ENCODE measurements around the gene TAS2R30. TPM values are rescaled to one million over a fixed set of nuclear protein-coding genes. Genes with fewer than 3 reads are reported as not detected.

TAS2R30 gene
- total RNA-seq (7.2 TPM), polyA plus RNA-seq (not detected)

GRCh38 chr12:11134305-11134704, at the start of gene TAS2R30:
Gene TAS2R30 (minus strand): TSS chr12:11134644. CDS start chr12:11134244, 400 bp downstream.
- H3K9me3 Mint-ChIP-seq = peaks cover 0 to 2% (median 0%) of the 10 kb centered on the region in 7 donors
- no peak within 1 kb of the TSS for H3K4me3 Mint-ChIP-seq
- DNase-seq = no peak
- H3K27me3 ChIP-seq (ENCODE audit: control insufficient read depth, insufficient read depth, low read length) = no peaks in the 10 kb centered on the region
- peak within 1 kb of the TSS in 1 of 3 donors; percentile 59 for H3K27ac Mint-ChIP-seq
- no peaks in the 10 kb centered on the region for H3K4me1 ChIP-seq (ENCODE audit: control insufficient read depth, insufficient read depth, low read length, poor library complexity, severe bottlenecking)
- H3K27me3 Mint-ChIP-seq = no peaks in the 10 kb centered on the region
- peaks cover 2% of the 10 kb centered on the region for H3K36me3 ChIP-seq (ENCODE audit: control insufficient read depth, insufficient read depth, low read length)
- no peak for ATAC-seq (ENCODE audit: low read depth in 2 of 2)
- peaks cover 20% of the 10 kb centered on the region for H3K36me3 Mint-ChIP-seq
- H3K4me1 Mint-ChIP-seq = peaks cover 32 to 46% (median 40%) of the 10 kb centered on the region in 4 donors
- no peak within 1 kb of the TSS for H3K4me3 ChIP-seq (ENCODE audit: low read depth, low read length)
- no peak within 1 kb of the TSS for H3K27ac ChIP-seq (ENCODE audit: insufficient read depth, low read length, poor library complexity, severe bottlenecking)
- H3K9me3 ChIP-seq (ENCODE audit: control insufficient read depth in 2 of 2, low read length in 2 of 2) = no peaks in the 10 kb centered on the region

GRCh38 chr12:11183011-11183410, 48.6 kb upstream of the TAS2R30 start:
- Histone ChIP-seq H3K4me3 (ENCODE audit: low read depth, low read length) (no peak overlapping the region), H3K27ac (ENCODE audit: insufficient read depth, low read length, poor library complexity, severe bottlenecking) (no peak overlapping the region), H3K9me3 (ENCODE audit: control insufficient read depth in 2 of 2, low read length in 2 of 2) (no peaks in the 10 kb centered on the region), H3K36me3 (ENCODE audit: control insufficient read depth, insufficient read depth, low read length) (no peaks in the 10 kb centered on the region), H3K27me3 (ENCODE audit: control insufficient read depth, insufficient read depth, low read length) (no peaks in the 10 kb centered on the region), H3K4me1 (ENCODE audit: control insufficient read depth, insufficient read depth, low read length, poor library complexity, severe bottlenecking) (no peaks in the 10 kb centered on the region)
- no peak for ATAC-seq (ENCODE audit: low read depth in 2 of 2)
- Mint-ChIP-seq H3K36me3 (peaks cover 5% of the 10 kb centered on the region), H3K27ac (no peak overlapping the region), H3K27me3 (no peaks in the 10 kb centered on the region), H3K4me1 (peaks cover 0 to 9% (median 1%) of the 10 kb centered on the region in 4 donors), H3K4me3 (no peak overlapping the region), H3K9me3 (no peaks in the 10 kb centered on the region)
- no peak for DNase-seq

GRCh38 chr12:11182529-11182928, 48.1 kb upstream of the TAS2R30 start:
- Histone ChIP-seq H3K4me1 (ENCODE audit: control insufficient read depth, insufficient read depth, low read length, poor library complexity, severe bottlenecking) (no peaks in the 10 kb centered on the region), H3K4me3 (ENCODE audit: low read depth, low read length) (no peak overlapping the region), H3K36me3 (ENCODE audit: control insufficient read depth, insufficient read depth, low read length) (no peaks in the 10 kb centered on the region), H3K27ac (ENCODE audit: insufficient read depth, low read length, poor library complexity, severe bottlenecking) (no peak overlapping the region), H3K27me3 (ENCODE audit: control insufficient read depth, insufficient read depth, low read length) (no peaks in the 10 kb centered on the region), H3K9me3 (ENCODE audit: control insufficient read depth in 2 of 2, low read length in 2 of 2) (no peaks in the 10 kb centered on the region)
- no peak overlapping the region for H3K27ac Mint-ChIP-seq
- no peaks in the 10 kb centered on the region for H3K27me3 Mint-ChIP-seq
- peaks cover 8% of the 10 kb centered on the region for H3K36me3 Mint-ChIP-seq
- H3K4me3 Mint-ChIP-seq = no peak overlapping the region
- ATAC-seq (ENCODE audit: low read depth in 2 of 2) (no peak), DNase-seq (no peak)
- no peaks in the 10 kb centered on the region for H3K9me3 Mint-ChIP-seq
- H3K4me1 Mint-ChIP-seq = peaks cover 0 to 13% (median 3%) of the 10 kb centered on the region in 4 donors

- Mint-ChIP-seq H3K27ac (no peak overlapping the region), H3K9me3 (no peaks in the 10 kb centered on the region)
Measured at GRCh38 chr12:11178250-11178649, 43.8 kb upstream of the TAS2R30 start.

GRCh38 chr12:11174022-11174421, 39.6 kb upstream of the TAS2R30 start:
- DNase-seq (no peak), ATAC-seq (ENCODE audit: low read depth in 2 of 2) (no peak)
- peaks cover 36 to 59% (median 48%) of the 10 kb centered on the region in 4 donors for H3K4me1 Mint-ChIP-seq
- no peak overlapping the region for H3K27ac ChIP-seq (ENCODE audit: insufficient read depth, low read length, poor library complexity, severe bottlenecking)
- H3K9me3 Mint-ChIP-seq = no peaks in the 10 kb centered on the region
- no peaks in the 10 kb centered on the region for H3K27me3 ChIP-seq (ENCODE audit: control insufficient read depth, insufficient read depth, low read length)
- peaks cover 6% of the 10 kb centered on the region for H3K36me3 ChIP-seq (ENCODE audit: control insufficient read depth, insufficient read depth, low read length)
- no peaks in the 10 kb centered on the region for H3K27me3 Mint-ChIP-seq
- H3K9me3 ChIP-seq (ENCODE audit: control insufficient read depth in 2 of 2, low read length in 2 of 2) = no peaks in the 10 kb centered on the region
- no peak overlapping the region for H3K4me3 ChIP-seq (ENCODE audit: low read depth, low read length)
- peaks cover 28% of the 10 kb centered on the region for H3K36me3 Mint-ChIP-seq
- H3K4me1 ChIP-seq (ENCODE audit: control insufficient read depth, insufficient read depth, low read length, poor library complexity, severe bottlenecking) = peaks cover 29% of the 10 kb centered on the region
- H3K27ac Mint-ChIP-seq = no peak overlapping the region
- peak overlapping the region in 1 of 4 donors; percentile 31 for H3K4me3 Mint-ChIP-seq

More at GRCh38 chr12:11178250-11178649, 43.8 kb upstream of the TAS2R30 start:
- no peak for ATAC-seq (ENCODE audit: low read depth in 2 of 2)
- H3K27ac ChIP-seq (ENCODE audit: insufficient read depth, low read length, poor library complexity, severe bottlenecking) = no peak overlapping the region
- H3K36me3 ChIP-seq (ENCODE audit: control insufficient read depth, insufficient read depth, low read length) = peaks cover 3% of the 10 kb centered on the region
- H3K4me3 ChIP-seq (ENCODE audit: low read depth, low read length) = no peak overlapping the region
- H3K27me3 Mint-ChIP-seq = no peaks in the 10 kb centered on the region
- H3K4me1 Mint-ChIP-seq = peaks cover 5 to 29% (median 17%) of the 10 kb centered on the region in 4 donors
- no peaks in the 10 kb centered on the region for H3K27me3 ChIP-seq (ENCODE audit: control insufficient read depth, insufficient read depth, low read length)
- no peak overlapping the region for H3K4me3 Mint-ChIP-seq
- H3K9me3 ChIP-seq (ENCODE audit: control insufficient read depth in 2 of 2, low read length in 2 of 2) = no peaks in the 10 kb centered on the region
- H3K36me3 Mint-ChIP-seq = peaks cover 23% of the 10 kb centered on the region
- no peak for DNase-seq
- no peaks in the 10 kb centered on the region for H3K4me1 ChIP-seq (ENCODE audit: control insufficient read depth, insufficient read depth, low read length, poor library complexity, severe bottlenecking)

- H3K36me3 Mint-ChIP-seq = peaks cover 31% of the 10 kb centered on the region
- Histone ChIP-seq H3K4me3 (ENCODE audit: low read depth, low read length) (peak overlapping the region; percentile 99), H3K27me3 (ENCODE audit: control insufficient read depth, insufficient read depth, low read length) (no peaks in the 10 kb centered on the region), H3K4me1 (ENCODE audit: control insufficient read depth, insufficient read depth, low read length, poor library complexity, severe bottlenecking) (peaks cover 36% of the 10 kb centered on the region), H3K27ac (ENCODE audit: insufficient read depth, low read length, poor library complexity, severe bottlenecking) (peak overlapping the region; percentile 81), H3K9me3 (ENCODE audit: control insufficient read depth in 2 of 2, low read length in 2 of 2) (no peaks in the 10 kb centered on the region), H3K36me3 (ENCODE audit: control insufficient read depth, insufficient read depth, low read length) (peaks cover 7% of the 10 kb centered on the region)
- H3K4me3 Mint-ChIP-seq = peak overlapping the region; percentile 98 to 99 (median 98)
- peak overlapping the region; percentile 98 to 100 (median 99) for H3K27ac Mint-ChIP-seq
- H3K27me3 Mint-ChIP-seq = no peaks in the 10 kb centered on the region
- DNase-seq (no peak), ATAC-seq (ENCODE audit: low read depth in 2 of 2) (no peak)
- peaks cover 42 to 72% (median 56%) of the 10 kb centered on the region in 4 donors for H3K4me1 Mint-ChIP-seq
- no peaks in the 10 kb centered on the region for H3K9me3 Mint-ChIP-seq
Measured at GRCh38 chr12:11171969-11172675, 37.7 kb upstream of the TAS2R30 start.

- Mint-ChIP-seq H3K9me3 (no peaks in the 10 kb centered on the region), H3K27ac (peak within 1 kb of the TSS; percentile 98 to 100 (median 99)), H3K4me1 (peaks cover 42 to 80% (median 62%) of the 10 kb centered on the region in 4 donors), H3K4me3 (peak within 1 kb of the TSS; percentile 98 to 99 (median 98)), H3K27me3 (no peaks in the 10 kb centered on the region), H3K36me3 (peaks cover 32% of the 10 kb centered on the region)
- Histone ChIP-seq H3K9me3 (ENCODE audit: control insufficient read depth in 2 of 2, low read length in 2 of 2) (no peaks in the 10 kb centered on the region), H3K4me3 (ENCODE audit: low read depth, low read length) (peak within 1 kb of the TSS; percentile 99), H3K4me1 (ENCODE audit: control insufficient read depth, insufficient read depth, low read length, poor library complexity, severe bottlenecking) (peaks cover 36% of the 10 kb centered on the region), H3K27ac (ENCODE audit: insufficient read depth, low read length, poor library complexity, severe bottlenecking) (peak within 1 kb of the TSS; percentile 81), H3K27me3 (ENCODE audit: control insufficient read depth, insufficient read depth, low read length) (no peaks in the 10 kb centered on the region), H3K36me3 (ENCODE audit: control insufficient read depth, insufficient read depth, low read length) (peaks cover 7% of the 10 kb centered on the region)
- ATAC-seq (ENCODE audit: low read depth in 2 of 2) (peak; percentile 93 to 96), DNase-seq (peak; percentile 80 to 94 (median 86))
Measured at GRCh38 chr12:11171145-11171968, 36.9 kb upstream of the TAS2R30 start, which contains the start of gene SMIM10L1. Gene SMIM10L1 (plus strand): TSS chr12:11171194. CDS start chr12:11171357, 163 bp downstream.

Data from CD4-positive, CD25-positive, alpha-beta regulatory T cell (primary cell).